WI38 (cell line): ENCODE results near the gene C17orf114.

Experiments used
- H3K4me3 ChIP-seq: 2 replicates; pipeline ENCODE4 v1.5.1; 2011; ENCODE audit warnings: low read depth, mild to moderate bottlenecking, control low read depth, low read length
- CTCF ChIP-seq: IDR thresholded peaks from 2 replicates; pipeline ENCODE4 v1.5.1; 2012; ENCODE audit warnings: low read depth, mild to moderate bottlenecking, control low read depth, low read length

Gene C17orf114

GRCh38 chr17:4802228-4802627, at the start of gene C17orf114:
TSS of gene C17orf114 (minus strand) at chr17:4802328.
- no peak for TF ChIP-seq CTCF
- no peak within 1 kb of the TSS for H3K4me3 ChIP-seq

GRCh38 chr17:4851084-4851483, 49.0 kb upstream of the C17orf114 start:
- H3K4me3 ChIP-seq, result no peak overlapping the region
- TF ChIP-seq CTCF, result no peak

- TF ChIP-seq CTCF, result no peak
- no peak overlapping the region for H3K4me3 ChIP-seq
These were observed 48.1 kb upstream of the C17orf114 start for GRCh38 chr17:4850246-4850645.

- TF ChIP-seq CTCF, result no peak
- no peak overlapping the region for H3K4me3 ChIP-seq
These were observed 46.9 kb upstream of the C17orf114 start for GRCh38 chr17:4849011-4849536.

- no peak overlapping the region for H3K4me3 ChIP-seq
- TF ChIP-seq CTCF, result no peak
These were observed 44.7 kb upstream of the C17orf114 start for GRCh38 chr17:4846635-4847390.

GRCh38 chr17:4845118-4845517, 43.0 kb upstream of the C17orf114 start:
- TF ChIP-seq CTCF, result no peak
- no peak overlapping the region for H3K4me3 ChIP-seq

GRCh38 chr17:4843321-4844000, 41.3 kb upstream of the C17orf114 start:
- no peak overlapping the region for H3K4me3 ChIP-seq
- no peak for TF ChIP-seq CTCF
